Measurements from ENCODE around the gene SAP30BP.
A peak's percentile ranks its signal among the peaks of the same experiment; 100 is the strongest.

SAP30BP gene

GRCh38 chr17:75721463-75722011, 54.4 kb downstream of the SAP30BP start:
- H3K4me3 ChIP-seq: peak overlapping the region; percentile 34 to 51
- no peak for DNase-seq

DNA sequence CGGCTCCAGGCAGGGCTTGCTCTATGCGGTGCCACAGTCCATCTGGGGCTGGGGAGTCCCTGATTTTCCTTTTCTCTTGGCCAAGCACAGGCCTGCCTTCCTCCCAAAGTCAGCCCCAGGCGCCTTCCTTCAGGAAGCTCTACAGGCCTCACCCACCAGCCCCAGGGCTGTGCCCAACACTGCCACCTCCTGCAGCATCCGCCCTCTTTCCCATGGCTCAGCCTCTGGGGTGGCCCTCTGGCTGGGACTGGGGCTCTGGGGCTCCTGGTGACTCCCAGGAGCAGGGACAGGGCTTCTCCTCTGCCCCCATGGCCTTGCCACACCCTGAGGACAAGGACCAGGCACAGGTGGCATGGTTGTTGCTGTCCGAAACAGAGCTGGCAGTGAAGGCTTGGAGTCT, 54.9 kb downstream of the SAP30BP start:
- Histone ChIP-seq H3K27me3 (peaks cover 3 to 72% of the 10 kb centered on the region in 2 donors), H3K27ac (no peak overlapping the region), H3K36me3 (peaks cover 0 to 28% (median 0%) of the 10 kb centered on the region in 3 donors), H3K4me1 (peaks cover 0 to 23% (median 11%) of the 10 kb centered on the region in 4 donors), H3K9me3 (no peaks in the 10 kb centered on the region), H3K4me3 (peak overlapping the region; percentile 34 to 51)
- no peak for DNase-seq
- TF ChIP-seq CTCF (IDR thresholded peaks at IDR 0.05): no peak
- intact Hi-C loops (cut with DNase I; ENCODE audit: low total_unique reads): no loop called here

More at GRCh38 chr17:75721463-75722011, 54.4 kb downstream of the SAP30BP start:
- no peaks in the 10 kb centered on the region for H3K9me3 ChIP-seq
- peaks cover 0 to 23% (median 0%) of the 10 kb centered on the region in 3 donors for H3K36me3 ChIP-seq
- no peak overlapping the region for H3K27ac ChIP-seq
- intact Hi-C loops (cut with DNase I; ENCODE audit: low total_unique reads): no loop called here
- H3K27me3 ChIP-seq: peaks cover 3 to 68% of the 10 kb centered on the region in 2 donors
- peaks cover 0 to 23% (median 11%) of the 10 kb centered on the region in 4 donors for H3K4me1 ChIP-seq
- TF ChIP-seq CTCF (IDR thresholded peaks at IDR 0.05): no peak

DNA sequence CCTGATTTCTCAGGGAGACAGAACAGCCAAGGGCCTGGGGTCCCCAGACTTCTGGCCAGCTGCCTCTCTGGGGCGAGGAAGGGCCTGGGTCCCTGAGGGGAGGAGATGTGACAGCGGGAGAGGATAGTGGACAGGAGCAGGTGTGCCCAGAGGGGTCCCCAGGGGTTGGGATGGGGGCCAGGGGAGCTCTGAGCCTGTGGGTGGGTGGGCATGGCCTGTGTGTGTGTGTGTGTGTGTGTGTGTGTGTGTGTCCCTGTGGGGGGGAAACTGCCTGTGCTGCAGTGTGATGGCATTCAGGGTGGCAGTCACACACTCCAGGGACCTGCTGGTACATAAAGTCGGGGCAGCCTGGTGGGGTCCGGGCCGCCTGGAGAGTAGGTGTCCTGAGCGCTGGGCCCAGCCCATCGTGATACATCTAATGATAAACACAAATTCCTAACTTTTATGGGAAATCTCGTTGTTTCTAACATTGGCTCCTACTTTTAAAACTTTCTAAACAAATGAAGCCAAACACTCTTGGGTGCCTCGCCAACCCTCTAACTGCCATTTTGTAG, 55.5 kb downstream of the SAP30BP start:
- Histone ChIP-seq H3K4me1 (peaks cover 0 to 23% (median 11%) of the 10 kb centered on the region in 4 donors), H3K27me3 (peaks cover 3 to 77% of the 10 kb centered on the region in 2 donors), H3K27ac (no peak overlapping the region), H3K9me3 (no peaks in the 10 kb centered on the region), H3K4me3 (peak overlapping the region in 1 of 2 donors; percentile 51), H3K36me3 (peaks cover 0 to 33% (median 0%) of the 10 kb centered on the region in 3 donors)
- no peak for DNase-seq
- no peak for TF ChIP-seq CTCF (IDR thresholded peaks at IDR 0.05)
- intact Hi-C loops (cut with DNase I; ENCODE audit: low total_unique reads): no loop called here

- peak in 1 of 2 donors; percentile 58 for DNase-seq
- no peak overlapping the region for H3K4me3 ChIP-seq
- H3K27ac ChIP-seq: no peak overlapping the region
Observed at GRCh38 chr17:75723171-75723930, 56.2 kb downstream of the SAP30BP start.

More at GRCh38 chr17:75723171-75723930, 56.2 kb downstream of the SAP30BP start:
- intact Hi-C loops (cut with DNase I; ENCODE audit: low total_unique reads): no loop called here
- no peaks in the 10 kb centered on the region for H3K9me3 ChIP-seq
- TF ChIP-seq CTCF (IDR thresholded peaks at IDR 0.05): no peak
- peaks cover 0 to 41% (median 0%) of the 10 kb centered on the region in 3 donors for H3K36me3 ChIP-seq
- peaks cover 0 to 23% (median 11%) of the 10 kb centered on the region in 4 donors for H3K4me1 ChIP-seq
- peaks cover 3 to 75% of the 10 kb centered on the region in 2 donors for H3K27me3 ChIP-seq

Data from tibial artery (tissue), 4 donors.